HepG2 (cell line): ENCODE measurements around the gene BFSP1. TPM values are rescaled to one million over a fixed set of nuclear protein-coding genes. Genes with fewer than 3 reads are reported as not detected.

Experiments used
- ARNTL ChIP-seq: sonication (generic); formaldehyde crosslinking; IDR thresholded peaks from 2 replicates; pipeline ENCODE4 v1.4.0; 2020; ENCODE audit warnings: mild to moderate bottlenecking, missing genetic modification reagents
- HNRNPLL ChIP-seq: fragments of 200-400 bp; formaldehyde crosslinking; IDR thresholded peaks from 2 replicates; pipeline ENCODE4 v1.6.1; 2017; ENCODE audit warnings: mild to moderate bottlenecking, low read depth, low read length; ENCODE audit not compliant: poor library complexity, severe bottlenecking
- HOXD1 ChIP-seq: sonication (generic); formaldehyde crosslinking; IDR thresholded peaks from 2 replicates; pipeline ENCODE4 v1.5.0; 2020; ENCODE audit warnings: missing genetic modification reagents
- RELA ChIP-seq: sonication (generic); formaldehyde crosslinking; IDR thresholded peaks from 2 replicates; pipeline ENCODE4 v1.4.0; 2020; ENCODE audit warnings: missing genetic modification reagents
- SAFB2 ChIP-seq: sonication (generic); formaldehyde crosslinking; IDR thresholded peaks from 2 replicates; pipeline ENCODE4 v1.5.1; 2020; ENCODE audit warnings: missing genetic modification reagents, low read depth, mild to moderate bottlenecking, borderline replicate concordance
- SMAD9 ChIP-seq: sonication (generic); formaldehyde crosslinking; IDR thresholded peaks from 2 replicates; pipeline ENCODE4 v1.5.1; 2020; ENCODE audit warnings: mild to moderate bottlenecking, missing genetic modification reagents
- TBP ChIP-seq: sonication (generic); formaldehyde crosslinking; IDR thresholded peaks from 2 replicates; pipeline ENCODE4 v1.5.0; 2020; ENCODE audit warnings: missing genetic modification reagents
- ZNF121 ChIP-seq: sonication (generic); formaldehyde crosslinking; IDR thresholded peaks from 2 replicates; pipeline ENCODE4 v1.5.0; 2020; ENCODE audit warnings: mild to moderate bottlenecking, missing genetic modification reagents
- ZNF263 ChIP-seq: sonication (generic); formaldehyde crosslinking; IDR thresholded peaks from 2 replicates; pipeline ENCODE4 v1.4.0; 2020; ENCODE audit warnings: missing genetic modification reagents
- ZNF430 ChIP-seq: sonication (generic); formaldehyde crosslinking; IDR thresholded peaks from 2 replicates; pipeline ENCODE4 v1.9.0; 2021; ENCODE audit warnings: mild to moderate bottlenecking, missing genetic modification reagents
- ZNF557 ChIP-seq: sonication (generic); formaldehyde crosslinking; IDR thresholded peaks from 2 replicates; pipeline ENCODE4 v1.4.0; 2020; ENCODE audit warnings: missing genetic modification reagents
- ZNF788 ChIP-seq: sonication (generic); formaldehyde crosslinking; IDR thresholded peaks from 2 replicates; pipeline ENCODE4 v1.5.0; 2020; ENCODE audit warnings: mild to moderate bottlenecking, missing genetic modification reagents, borderline replicate concordance
- ZNF891 ChIP-seq: sonication (generic); formaldehyde crosslinking; IDR thresholded peaks from 2 replicates; pipeline ENCODE4 v1.5.0; 2020; ENCODE audit warnings: mild to moderate bottlenecking, missing genetic modification reagents
- polyA plus RNA-seq, 8 experiments: library from polyadenylated mRNA; depleted of rRNA in 3 of 8; stranded (reverse) in 7 of 8; unstranded in 1 of 8; fragments of >200 nt; fragmentation: Illumina TruSeq in 4 of 8; extraction: Trizol in 4 of 8; gene quantifications; 2 replicates each; pipeline versions ENCODE4 v1.2.1 to v1.2.3, GENCODE V29; 2011 to 2016; ENCODE audit warnings: low read depth in 4 of 8, missing spikeins in 1 of 8, mixed read lengths in 1 of 8; ENCODE audit not compliant: insufficient read depth in 1 of 8
- total RNA-seq, 5 experiments: library from RNA; depleted of rRNA; stranded (reverse); fragments of >200 nt; fragmentation: Illumina TruSeq; extraction: Trizol; gene quantifications; 2 replicates each; pipeline ENCODE4 v1.2.3, GENCODE V29; 2016; ENCODE audit warnings: low read depth in 1 of 5
- TF ChIP-seq, protein P1 (sequence below): sonication (generic); formaldehyde crosslinking; IDR thresholded peaks from 2 replicates; pipeline ENCODE4 v1.5.1; 2020; ENCODE audit warnings: missing genetic modification reagents, mild to moderate bottlenecking, borderline replicate concordance
- TF ChIP-seq, protein P2 (sequence below): sonication (generic); formaldehyde crosslinking; IDR thresholded peaks from 2 replicates; pipeline ENCODE4 v1.4.0; 2020; ENCODE audit warnings: missing genetic modification reagents
- TF ChIP-seq, protein P3 (sequence below): IDR thresholded peaks from 2 replicates; pipeline ENCODE4 v1.6.1; 2016; ENCODE audit warnings: low read depth, control low read depth

BFSP1 gene
- total and polyA plus RNA-seq, 2 of the 13 experiments (the other 11 are each of a cell fraction or from before 2014, with no cell fraction given) = 0.22 to 0.26 TPM

DNA sequence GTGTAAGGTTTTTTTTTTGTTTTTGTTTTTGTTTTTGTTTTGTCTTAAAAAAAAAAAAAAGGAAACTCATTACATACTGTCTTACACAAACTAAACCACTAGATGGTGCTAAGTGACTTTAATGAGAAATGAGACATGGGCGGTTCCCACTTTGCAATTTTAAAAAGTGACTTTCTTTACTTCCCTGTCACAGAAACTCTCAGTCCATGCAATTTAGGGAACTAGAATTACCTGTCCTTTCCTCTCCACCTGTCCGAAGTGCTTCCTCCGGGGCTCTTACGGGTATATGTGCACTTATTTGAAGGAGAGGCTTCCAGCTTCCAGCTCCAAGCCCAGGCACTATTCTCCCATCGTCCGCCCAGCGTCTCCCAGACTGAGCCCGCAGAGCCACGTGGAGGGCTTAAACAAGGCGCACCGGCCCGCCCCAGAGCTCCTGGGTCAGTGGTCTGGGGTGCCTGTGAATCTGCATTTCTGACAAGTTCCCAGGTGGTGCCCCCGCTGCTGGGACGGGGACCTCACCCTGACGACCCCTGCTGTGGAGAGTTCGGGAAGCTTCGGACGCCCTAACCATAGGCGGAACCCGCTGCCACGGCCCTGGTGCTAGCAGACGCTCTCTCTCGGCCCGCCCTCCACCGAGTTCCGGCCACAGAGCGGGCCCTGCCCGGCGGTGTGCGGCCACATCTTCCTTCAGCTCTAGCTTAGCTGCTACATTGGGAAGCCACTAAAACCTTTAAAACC is 26.1 kb downstream of the BFSP1 start (continued):
- TF ChIP-seq, protein P1, sequence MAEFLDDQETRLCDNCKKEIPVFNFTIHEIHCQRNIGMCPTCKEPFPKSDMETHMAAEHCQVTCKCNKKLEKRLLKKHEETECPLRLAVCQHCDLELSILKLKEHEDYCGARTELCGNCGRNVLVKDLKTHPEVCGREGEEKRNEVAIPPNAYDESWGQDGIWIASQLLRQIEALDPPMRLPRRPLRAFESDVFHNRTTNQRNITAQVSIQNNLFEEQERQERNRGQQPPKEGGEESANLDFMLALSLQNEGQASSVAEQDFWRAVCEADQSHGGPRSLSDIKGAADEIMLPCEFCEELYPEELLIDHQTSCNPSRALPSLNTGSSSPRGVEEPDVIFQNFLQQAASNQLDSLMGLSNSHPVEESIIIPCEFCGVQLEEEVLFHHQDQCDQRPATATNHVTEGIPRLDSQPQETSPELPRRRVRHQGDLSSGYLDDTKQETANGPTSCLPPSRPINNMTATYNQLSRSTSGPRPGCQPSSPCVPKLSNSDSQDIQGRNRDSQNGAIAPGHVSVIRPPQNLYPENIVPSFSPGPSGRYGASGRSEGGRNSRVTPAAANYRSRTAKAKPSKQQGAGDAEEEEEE (CRISPR knock-in tag) = no peak
- TF ChIP-seq, protein P2, sequence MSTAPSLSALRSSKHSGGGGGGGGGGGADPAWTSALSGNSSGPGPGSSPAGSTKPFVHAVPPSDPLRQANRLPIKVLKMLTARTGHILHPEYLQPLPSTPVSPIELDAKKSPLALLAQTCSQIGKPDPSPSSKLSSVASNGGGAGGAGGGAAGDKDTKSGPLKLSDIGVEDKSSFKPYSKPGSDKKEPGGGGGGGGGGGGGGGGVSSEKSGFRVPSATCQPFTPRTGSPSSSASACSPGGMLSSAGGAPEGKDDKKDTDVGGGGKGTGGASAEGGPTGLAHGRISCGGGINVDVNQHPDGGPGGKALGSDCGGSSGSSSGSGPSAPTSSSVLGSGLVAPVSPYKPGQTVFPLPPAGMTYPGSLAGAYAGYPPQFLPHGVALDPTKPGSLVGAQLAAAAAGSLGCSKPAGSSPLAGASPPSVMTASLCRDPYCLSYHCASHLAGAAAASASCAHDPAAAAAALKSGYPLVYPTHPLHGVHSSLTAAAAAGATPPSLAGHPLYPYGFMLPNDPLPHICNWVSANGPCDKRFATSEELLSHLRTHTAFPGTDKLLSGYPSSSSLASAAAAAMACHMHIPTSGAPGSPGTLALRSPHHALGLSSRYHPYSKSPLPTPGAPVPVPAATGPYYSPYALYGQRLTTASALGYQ (CRISPR knock-in tag) = peak; percentile 50; the same call in 1 of the 2 replicates
- TF ChIP-seq ZNF891 (CRISPR knock-in tag) = peak; percentile 90
- peak; percentile 37; the same call in 1 of the 2 replicates for TF ChIP-seq ARNTL (CRISPR knock-in tag)
- 0 out of 2 replicates have a peak, but pooled peaks have one; percentile 8 for TF ChIP-seq ZNF121 (CRISPR knock-in tag)
- peak; percentile 46; the same call in 1 of the 2 replicates for TF ChIP-seq TBP (CRISPR knock-in tag)
- TF ChIP-seq ZNF430 (CRISPR knock-in tag) = peak; percentile 70; the same call in 1 of the 2 replicates
- TF ChIP-seq ZNF788 = no peak
- TF ChIP-seq SMAD9 (CRISPR knock-in tag) = 0 out of 2 replicates have a peak, but pooled peaks have one; percentile 37
- TF ChIP-seq HNRNPLL = peak; percentile 59
- TF ChIP-seq HOXD1 = 0 out of 2 replicates have a peak, but pooled peaks have one; percentile 57
- no peak for TF ChIP-seq RELA (CRISPR knock-in tag)
- TF ChIP-seq, protein P3, sequence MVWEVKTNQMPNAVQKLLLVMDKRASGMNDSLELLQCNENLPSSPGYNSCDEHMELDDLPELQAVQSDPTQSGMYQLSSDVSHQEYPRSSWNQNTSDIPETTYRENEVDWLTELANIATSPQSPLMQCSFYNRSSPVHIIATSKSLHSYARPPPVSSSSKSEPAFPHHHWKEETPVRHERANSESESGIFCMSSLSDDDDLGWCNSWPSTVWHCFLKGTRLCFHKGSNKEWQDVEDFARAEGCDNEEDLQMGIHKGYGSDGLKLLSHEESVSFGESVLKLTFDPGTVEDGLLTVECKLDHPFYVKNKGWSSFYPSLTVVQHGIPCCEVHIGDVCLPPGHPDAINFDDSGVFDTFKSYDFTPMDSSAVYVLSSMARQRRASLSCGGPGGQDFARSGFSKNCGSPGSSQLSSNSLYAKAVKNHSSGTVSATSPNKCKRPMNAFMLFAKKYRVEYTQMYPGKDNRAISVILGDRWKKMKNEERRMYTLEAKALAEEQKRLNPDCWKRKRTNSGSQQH (CRISPR knock-in tag) = 0 out of 2 replicates have a peak, but pooled peaks have one; percentile 17
- peak; percentile 18; the same call in 1 of the 2 replicates for TF ChIP-seq ZNF263 (CRISPR knock-in tag)
- TF ChIP-seq SAFB2 (CRISPR knock-in tag) = no peak
- TF ChIP-seq ZNF557 (CRISPR knock-in tag) = no peak
